CD4-positive, alpha-beta T cell (primary cell): ENCODE measurements around the gene FBXW12. TPM values are rescaled to one million over a fixed set of nuclear protein-coding genes. Genes with fewer than 3 reads are reported as not detected.

Experiments used
- ATAC-seq: fragments of 200-7000 bp; cut with Tn5 transposase; one replicate; pipeline ENCODE4 v1.10.0; 2022; ENCODE audit warnings: mild to moderate bottlenecking; ENCODE audit not compliant: poor library complexity
- CTCF ChIA-PET: fragments of 350-600 bp; sonication (Branson Sonifier 250); formaldehyde crosslinking; loops from one replicate; lab custom pipeline; 2021; ENCODE audit warnings: antibody characterized with exemption, inconsistent platforms; lab: Charles Lee
- POLR2A ChIA-PET: fragments of 350-600 bp; sonication (Branson Sonifier 250); formaldehyde crosslinking; loops from one replicate; lab custom pipeline; 2021; ENCODE audit warnings: antibody characterized with exemption, inconsistent platforms; lab: Charles Lee
- DNase-seq, 14 experiments: peaks; one replicate each; pipeline ENCODE4 v3.0.0-alpha.2; 2013 to 2020; ENCODE audit warnings: mixed read lengths in 2 of 14
- H3K27ac ChIP-seq, 2 donors: one replicate each; pipeline versions ENCODE4 v1.5.1 to v1.7.0; 2013; ENCODE audit warnings: low read length in 2 of 2, low read depth in 1 of 2, mild to moderate bottlenecking in 1 of 2
- H3K27me3 ChIP-seq, 2 experiments: 1 replicate in 1 of 2; 2 replicates in 1 of 2; pipeline versions ENCODE4 v1.6.1 to v1.7.0; 2013; ENCODE audit warnings: low read length in 2 of 2, control low read depth in 1 of 2, mild to moderate bottlenecking in 1 of 2, moderate library complexity in 1 of 2; ENCODE audit not compliant: insufficient read depth in 2 of 2, control insufficient read depth in 1 of 2
- H3K36me3 ChIP-seq: one replicate; pipeline ENCODE4 v1.6.1; 2013; ENCODE audit warnings: low read length, control low read depth; ENCODE audit not compliant: insufficient read depth
- H3K4me1 ChIP-seq: one replicate; pipeline ENCODE4 v1.6.1; 2013; ENCODE audit warnings: low read length, control low read depth; ENCODE audit not compliant: insufficient read depth
- H3K4me3 ChIP-seq: one replicate; pipeline ENCODE4 v1.5.1; 2013; ENCODE audit warnings: mild to moderate bottlenecking, low read length, moderate library complexity
- H3K9me3 ChIP-seq, 2 experiments: 1 replicate in 1 of 2; 2 replicates in 1 of 2; pipeline versions ENCODE4 v1.6.1 to v1.7.0; 2013; ENCODE audit warnings: low read length in 2 of 2, mild to moderate bottlenecking in 2 of 2, control low read depth in 1 of 2, moderate library complexity in 1 of 2; ENCODE audit not compliant: control insufficient read depth in 1 of 2, insufficient read depth in 1 of 2
- H3K27ac Mint-ChIP-seq: one replicate; pipeline ENCODE4 v1.8.0; 2020; ENCODE audit warnings: mixed read lengths
- H3K27me3 Mint-ChIP-seq: one replicate; pipeline ENCODE4 v1.8.0; 2021; ENCODE audit warnings: mixed read lengths
- H3K36me3 Mint-ChIP-seq: one replicate; pipeline ENCODE4 v1.8.0; 2021; ENCODE audit warnings: low read depth, mixed read lengths
- H3K4me1 Mint-ChIP-seq: one replicate; pipeline ENCODE4 v1.8.0; 2021; ENCODE audit warnings: low read depth, mixed read lengths
- H3K4me3 Mint-ChIP-seq: one replicate; pipeline ENCODE4 v1.8.0; 2020; ENCODE audit warnings: mild to moderate bottlenecking, mixed read lengths
- H3K9me3 Mint-ChIP-seq: one replicate; pipeline ENCODE4 v1.8.0; 2020; ENCODE audit warnings: mixed read lengths
- CTCF ChIP-seq: fragments of 200-600 bp; IDR thresholded peaks from one replicate; pipeline ENCODE4 v1.8.0; 2022; ENCODE audit warnings: antibody characterized with exemption, mild to moderate bottlenecking
- intact Hi-C, 2 experiments: fragments of 100-400 bp; cut with DNase I in 1 of 2; cut with micrococcal nuclease in 1 of 2; formaldehyde crosslinking; loops; one replicate each; pipeline versions ENCODE4 v1.15.1 to v1.9.0; 2023 to 2025; cut with DNase I, micrococcal nuclease
- total RNA-seq, 174 experiments: library from RNA in 2 of 174; stranded (reverse) in 2 of 174; gene quantifications; one replicate each; pipeline ENCODE4 v1.2.3 and lab custom pipeline; 2021 to 2026

FBXW12 gene
- total RNA-seq, 2 experiments from 2014 or later: not detected

DNA sequence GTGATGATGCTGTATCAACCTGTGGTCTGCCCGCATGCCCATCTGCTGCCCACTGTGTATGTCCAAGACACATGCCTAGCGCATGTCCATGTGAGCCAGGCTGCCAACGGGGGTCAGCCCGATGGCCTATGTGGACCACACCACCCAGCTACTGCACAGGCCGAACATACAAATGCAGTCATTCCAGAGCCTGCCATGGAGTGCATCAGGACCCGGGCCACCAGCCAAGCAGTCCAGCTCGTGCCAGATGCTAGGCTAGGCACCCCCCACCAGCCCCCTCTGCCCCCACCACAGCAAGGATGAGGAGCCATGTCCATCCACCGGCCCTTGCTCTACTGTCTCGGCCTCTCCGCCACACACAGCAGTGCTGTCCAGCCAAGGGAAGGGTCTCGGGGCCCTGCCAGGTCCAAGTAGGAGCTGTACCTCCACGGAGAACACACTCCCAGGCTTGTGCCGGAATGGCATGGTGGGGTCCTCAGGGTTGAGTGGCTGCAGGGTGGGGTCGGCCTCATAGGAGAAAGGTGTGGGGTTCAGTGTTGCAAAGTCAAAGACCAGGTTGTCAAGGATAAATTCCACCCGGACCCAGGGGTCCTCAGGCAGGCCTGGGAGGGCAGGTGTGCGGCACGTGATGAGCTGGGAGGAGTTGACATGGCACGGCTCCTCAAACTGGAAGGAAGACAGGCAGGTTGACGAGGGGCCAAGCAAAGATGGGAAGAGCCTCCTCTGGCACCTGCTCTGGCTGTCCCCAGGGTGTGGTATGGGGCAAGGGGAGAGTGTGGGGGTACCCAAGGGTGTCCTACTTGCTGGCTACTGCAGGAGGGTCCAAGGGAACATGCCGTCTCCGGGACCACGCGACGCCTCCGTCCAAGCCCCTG lies 42.6 kb downstream of the FBXW12 start:
- ChIA-PET POLR2A (no interaction called here), CTCF (interaction anchor here (2.3 kb wide), 1 partner anchor 21 kb away, joined by 14 read pairs; no protein-coding TSS in a partner anchor)
- H3K27ac ChIP-seq: no peak overlapping the region
- no peak overlapping the region for H3K4me3 ChIP-seq
- intact Hi-C loops: no loop called here
- DNase-seq: peak in 1 of 14 experiments; percentile 0
- Mint-ChIP-seq H3K9me3 (no peaks in the 10 kb centered on the region), H3K27ac (no peak overlapping the region), H3K4me3 (no peak overlapping the region), H3K36me3 (no peaks in the 10 kb centered on the region), H3K4me1 (no peaks in the 10 kb centered on the region), H3K27me3 (no peaks in the 10 kb centered on the region)
- no peaks in the 10 kb centered on the region for H3K27me3 ChIP-seq
- H3K9me3 ChIP-seq: no peaks in the 10 kb centered on the region
- no peaks in the 10 kb centered on the region for H3K4me1 ChIP-seq
- H3K36me3 ChIP-seq: no peaks in the 10 kb centered on the region
- ATAC-seq: no peak
- no peak for TF ChIP-seq CTCF

DNA sequence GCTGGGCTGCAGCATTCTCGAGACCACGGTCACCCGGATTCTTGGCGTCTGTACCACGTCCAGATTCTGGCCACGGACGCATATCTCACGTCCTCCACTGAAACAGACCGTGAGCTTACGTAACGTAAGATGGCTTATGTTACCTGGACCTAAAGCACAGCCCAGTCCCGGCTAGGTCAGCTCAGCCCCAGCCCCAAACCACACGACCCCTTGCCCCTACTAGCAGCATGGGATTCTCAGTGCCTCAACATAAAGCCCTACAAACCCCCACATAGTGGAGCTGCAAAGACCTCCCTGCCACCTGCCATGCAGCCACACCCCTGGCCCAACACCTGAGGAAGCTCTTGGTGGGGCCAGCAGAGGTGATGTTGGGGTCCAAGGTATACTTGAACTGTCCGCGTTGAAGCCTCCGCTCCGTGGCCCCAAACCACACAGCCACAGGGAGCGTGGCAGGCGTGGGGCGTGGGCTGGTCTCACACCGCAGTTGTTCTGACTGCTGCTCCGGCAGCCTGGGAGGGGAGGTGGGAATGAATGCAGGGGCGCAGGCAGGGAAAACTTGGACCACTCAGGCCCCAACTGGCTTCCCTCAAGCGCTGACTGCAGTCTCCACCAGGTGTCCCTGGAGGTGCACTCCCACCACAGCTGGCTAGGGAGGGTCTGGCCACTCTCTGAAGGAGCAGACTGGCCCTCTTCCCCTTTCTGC lies 43.4 kb downstream of the FBXW12 start:
- no peaks in the 10 kb centered on the region for H3K9me3 ChIP-seq
- H3K4me1 Mint-ChIP-seq: no peaks in the 10 kb centered on the region
- no peak for TF ChIP-seq CTCF
- H3K27me3 ChIP-seq: no peaks in the 10 kb centered on the region
- ATAC-seq (no peak), DNase-seq (no peak)
- no peaks in the 10 kb centered on the region for H3K4me1 ChIP-seq
- H3K4me3 Mint-ChIP-seq: no peak overlapping the region
- POLR2A ChIA-PET: no interaction called here
- H3K36me3 Mint-ChIP-seq: no peaks in the 10 kb centered on the region
- H3K36me3 ChIP-seq: no peaks in the 10 kb centered on the region
- no peak overlapping the region for H3K4me3 ChIP-seq
- no peaks in the 10 kb centered on the region for H3K9me3 Mint-ChIP-seq
- no peak overlapping the region for H3K27ac ChIP-seq
- H3K27ac Mint-ChIP-seq: no peak overlapping the region
- CTCF ChIA-PET: interaction anchor here (1.4 to 2.3 kb wide), 2 partner anchors 15 to 21 kb away, joined by 4 to 14 read pairs; no protein-coding TSS in a partner anchor
- intact Hi-C loops: no loop called here
- H3K27me3 Mint-ChIP-seq: no peaks in the 10 kb centered on the region

GRCh38 chr3:48416091-48416505 lies 44.1 kb downstream of the FBXW12 start:
- no peaks in the 10 kb centered on the region for H3K27me3 Mint-ChIP-seq
- ATAC-seq (no peak), DNase-seq (no peak)
- Histone ChIP-seq H3K4me3 (no peak overlapping the region), H3K27me3 (no peaks in the 10 kb centered on the region), H3K4me1 (no peaks in the 10 kb centered on the region), H3K9me3 (no peaks in the 10 kb centered on the region), H3K27ac (no peak overlapping the region), H3K36me3 (no peaks in the 10 kb centered on the region)
- ChIA-PET CTCF (interaction anchor here (1.4 to 2.3 kb wide), 2 partner anchors 16 to 20 kb away, joined by 4 to 14 read pairs; no protein-coding TSS in a partner anchor), POLR2A (no interaction called here)
- no peak overlapping the region for H3K27ac Mint-ChIP-seq
- H3K4me3 Mint-ChIP-seq: no peak overlapping the region
- no peaks in the 10 kb centered on the region for H3K4me1 Mint-ChIP-seq
- no peaks in the 10 kb centered on the region for H3K9me3 Mint-ChIP-seq
- intact Hi-C loops: no loop called here
- no peak for TF ChIP-seq CTCF
- H3K36me3 Mint-ChIP-seq: no peaks in the 10 kb centered on the region
